ENCODE measurements around the gene ZBTB37. TPM values are rescaled to one million over a fixed set of nuclear protein-coding genes. Genes with fewer than 3 reads are reported as not detected.
"Not testable (repeated sequence)": the region's sequence is repeated elsewhere in the genome, so short reads cannot be mapped to it uniquely, and the experiment has no call there.

Gene ZBTB37
- total and polyA plus RNA-seq, 3 donors from 2014 or later: 21.2 to 28.7 (median 22.6) TPM

- no peaks in the 10 kb centered on the region for H3K9me3 ChIP-seq
- WGBS, 2 donors: 90% methylated on average over 11 to 12 of the region's 12 CpGs
- H3K4me1 ChIP-seq: no peaks in the 10 kb centered on the region
- H3K27ac ChIP-seq: no peak overlapping the region
- DNase-seq: no peak
- no peaks in the 10 kb centered on the region for H3K36me3 ChIP-seq (ENCODE audit: low read depth, missing control alignments)
- H3K27me3 ChIP-seq: no peaks in the 10 kb centered on the region
- no peak overlapping the region for H3K4me3 ChIP-seq
- TF ChIP-seq CTCF (IDR thresholded peaks at IDR 0.05): no peak
- TF ChIP-seq POLR2A (IDR thresholded peaks at IDR 0.05): no peak
- intact Hi-C loops (cut with DNase I; ENCODE audit: low total_unique reads): no loop called here
Measured at GRCh38 chr1:173917635-173918493, 49.7 kb downstream of the ZBTB37 start.

- Histone ChIP-seq H3K36me3 (ENCODE audit: low read depth, missing control alignments) (no peaks in the 10 kb centered on the region), H3K4me3 (no peak overlapping the region), H3K27ac (no peak overlapping the region), H3K9me3 (no peaks in the 10 kb centered on the region), H3K27me3 (no peaks in the 10 kb centered on the region), H3K4me1 (no peaks in the 10 kb centered on the region)
- no peak for TF ChIP-seq CTCF (IDR thresholded peaks at IDR 0.05)
- no peak for TF ChIP-seq POLR2A (IDR thresholded peaks at IDR 0.05)
- intact Hi-C loops (cut with DNase I; ENCODE audit: low total_unique reads): no loop called here
- WGBS, 2 donors: 89 to 91% methylated on average over 5 of the region's 5 CpGs
- no peak for DNase-seq
Measured at GRCh38 chr1:173920861-173921260, 52.7 kb downstream of the ZBTB37 start.

GRCh38 chr1:173925306-173926242, 57.4 kb downstream of the ZBTB37 start:
- intact Hi-C loops (cut with DNase I; ENCODE audit: low total_unique reads): no loop called here
- no peak overlapping the region for H3K27ac ChIP-seq
- H3K27me3 ChIP-seq: no peaks in the 10 kb centered on the region
- no peaks in the 10 kb centered on the region for H3K36me3 ChIP-seq (ENCODE audit: low read depth, missing control alignments)
- no peak overlapping the region for H3K4me3 ChIP-seq
- no peaks in the 10 kb centered on the region for H3K4me1 ChIP-seq
- H3K9me3 ChIP-seq: no peaks in the 10 kb centered on the region
- no peak for TF ChIP-seq CTCF (IDR thresholded peaks at IDR 0.05)
- 92 to 96% methylated on average over 8 of the region's 8 CpGs for WGBS, 2 donors
- DNase-seq: no peak

- H3K27ac ChIP-seq; H3K4me1 ChIP-seq; H3K4me3 ChIP-seq; intact Hi-C loops (cut with DNase I; ENCODE audit: low total_unique reads); DNase-seq; H3K36me3 ChIP-seq (ENCODE audit: low read depth, missing control alignments); H3K9me3 ChIP-seq; H3K27me3 ChIP-seq: not testable (repeated sequence)
- WGBS, 2 donors: 96 to 97% methylated on average over 5 of the region's 5 CpGs
Measured at GRCh38 chr1:173930541-173930940, 62.4 kb downstream of the ZBTB37 start.

GRCh38 chr1:173934440-173934839, 66.3 kb downstream of the ZBTB37 start:
- 92 to 93% methylated on average over 1 of the region's 1 CpG for WGBS, 2 donors
- TF ChIP-seq POLR2A (IDR thresholded peaks at IDR 0.05): no peak
- no peak for TF ChIP-seq CTCF (IDR thresholded peaks at IDR 0.05)

More at GRCh38 chr1:173934440-173934839, 66.3 kb downstream of the ZBTB37 start:
- H3K27me3 ChIP-seq: no peaks in the 10 kb centered on the region
- DNase-seq: no peak
- H3K4me3 ChIP-seq: no peak overlapping the region
- intact Hi-C loops (cut with DNase I; ENCODE audit: low total_unique reads): no loop called here
- H3K27ac ChIP-seq: no peak overlapping the region
- H3K36me3 ChIP-seq (ENCODE audit: low read depth, missing control alignments): no peaks in the 10 kb centered on the region
- H3K4me1 ChIP-seq: no peaks in the 10 kb centered on the region
- no peaks in the 10 kb centered on the region for H3K9me3 ChIP-seq

All from testis (tissue), 3 donors.